Measurements from ENCODE around the gene PRKG1.

- TF ChIP-seq, protein P1, sequence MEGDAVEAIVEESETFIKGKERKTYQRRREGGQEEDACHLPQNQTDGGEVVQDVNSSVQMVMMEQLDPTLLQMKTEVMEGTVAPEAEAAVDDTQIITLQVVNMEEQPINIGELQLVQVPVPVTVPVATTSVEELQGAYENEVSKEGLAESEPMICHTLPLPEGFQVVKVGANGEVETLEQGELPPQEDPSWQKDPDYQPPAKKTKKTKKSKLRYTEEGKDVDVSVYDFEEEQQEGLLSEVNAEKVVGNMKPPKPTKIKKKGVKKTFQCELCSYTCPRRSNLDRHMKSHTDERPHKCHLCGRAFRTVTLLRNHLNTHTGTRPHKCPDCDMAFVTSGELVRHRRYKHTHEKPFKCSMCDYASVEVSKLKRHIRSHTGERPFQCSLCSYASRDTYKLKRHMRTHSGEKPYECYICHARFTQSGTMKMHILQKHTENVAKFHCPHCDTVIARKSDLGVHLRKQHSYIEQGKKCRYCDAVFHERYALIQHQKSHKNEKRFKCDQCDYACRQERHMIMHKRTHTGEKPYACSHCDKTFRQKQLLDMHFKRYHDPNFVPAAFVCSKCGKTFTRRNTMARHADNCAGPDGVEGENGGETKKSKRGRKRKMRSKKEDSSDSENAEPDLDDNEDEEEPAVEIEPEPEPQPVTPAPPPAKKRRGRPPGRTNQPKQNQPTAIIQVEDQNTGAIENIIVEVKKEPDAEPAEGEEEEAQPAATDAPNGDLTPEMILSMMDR (IDR thresholded peaks at IDR 0.05), result no peak
- no peak for TF ChIP-seq POLR2A (IDR thresholded peaks at IDR 0.05)
Observed at GRCh38 chr10:52106899-52107298, 1032.6 kb downstream of the PRKG1 start.
